Measurements from ENCODE around the gene HEATR5A.
"Not testable (repeated sequence)": the region's sequence is repeated elsewhere in the genome, so short reads cannot be mapped to it uniquely, and the experiment has no call there.

The HEATR5A gene

GRCh38 chr14:31278883-31279282 lies 141.5 kb downstream of the HEATR5A start:
- no peak for DNase-seq

DNA sequence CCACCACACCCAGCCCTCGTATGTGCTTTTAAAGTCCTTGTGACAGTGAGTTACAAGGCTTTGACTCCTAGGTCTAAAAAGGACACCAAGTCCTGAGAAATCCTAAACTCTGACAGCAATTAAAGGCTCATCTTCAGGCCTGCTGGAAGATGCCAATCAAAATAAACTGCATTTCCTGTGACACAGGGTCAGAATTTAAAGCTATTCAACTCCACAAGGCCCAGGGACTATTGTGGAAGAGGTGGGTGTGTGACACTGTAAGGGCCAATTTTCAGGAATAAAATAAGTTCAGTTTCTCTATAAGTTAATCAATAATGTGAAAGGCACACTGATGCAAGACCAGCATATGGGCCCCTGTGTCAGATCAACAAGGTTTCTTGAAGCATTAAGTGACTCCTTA lies 143.3 kb downstream of the HEATR5A start:
- no peak for DNase-seq

DNA sequence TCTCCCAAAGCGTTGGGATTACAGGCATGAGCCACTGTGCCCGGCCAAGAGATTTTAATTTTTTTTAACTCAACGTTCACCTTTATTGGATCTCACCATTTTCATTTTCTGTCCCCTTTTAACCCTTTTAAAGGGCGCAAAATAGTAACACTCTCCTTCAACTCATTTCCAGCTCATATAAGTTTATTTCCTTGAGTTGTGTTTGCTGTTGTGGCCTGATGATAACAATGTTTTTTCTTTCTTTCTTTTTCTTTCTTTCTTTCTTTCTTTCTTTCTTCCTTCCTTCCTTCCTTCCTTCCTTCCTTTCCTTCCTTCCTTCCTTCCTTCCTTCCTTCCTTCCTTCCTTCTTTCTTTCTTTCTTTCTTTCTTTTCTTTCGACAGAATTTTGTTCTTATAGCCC lies 143.9 kb downstream of the HEATR5A start:
- not testable (repeated sequence) for DNase-seq

DNA sequence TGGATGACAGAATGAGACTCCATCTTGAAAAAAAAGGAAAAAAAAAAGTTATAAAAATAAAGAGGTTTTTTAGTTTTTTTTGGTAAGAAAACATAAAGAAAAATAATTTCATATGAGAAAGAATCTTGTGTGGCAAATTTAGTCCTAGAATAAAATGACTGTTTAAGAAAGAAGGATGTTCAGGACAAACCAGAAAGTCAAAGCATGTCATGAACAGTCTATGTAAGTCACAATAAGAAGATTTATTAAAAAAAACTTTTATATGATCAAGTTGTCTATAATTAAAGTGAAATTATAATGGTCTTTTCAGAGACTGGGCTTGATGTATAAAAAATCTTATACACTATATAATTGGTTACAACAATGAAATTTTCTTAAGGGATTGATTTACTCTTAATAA lies 144.6 kb downstream of the HEATR5A start:
- no peak for DNase-seq

DNA sequence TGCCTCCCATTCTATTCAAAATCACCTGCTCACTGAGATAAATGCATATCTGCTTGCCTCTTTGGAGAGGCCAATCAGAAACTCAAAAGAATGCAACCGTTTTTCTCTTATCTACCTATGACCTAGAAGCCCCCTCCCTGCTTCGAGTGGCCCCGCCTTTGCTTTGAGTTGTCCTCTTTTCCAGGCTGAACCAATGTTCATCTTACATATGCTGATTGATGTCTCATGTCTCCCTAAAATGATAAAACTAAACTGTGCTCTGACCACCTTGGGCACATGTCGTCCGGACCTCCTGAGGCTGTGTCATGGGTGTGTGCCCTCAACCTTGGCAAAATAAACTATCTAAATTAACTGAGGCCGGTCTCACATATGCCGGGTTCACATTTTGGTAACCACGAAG lies 148.7 kb downstream of the HEATR5A start:
- DNase-seq: no peak

DNA sequence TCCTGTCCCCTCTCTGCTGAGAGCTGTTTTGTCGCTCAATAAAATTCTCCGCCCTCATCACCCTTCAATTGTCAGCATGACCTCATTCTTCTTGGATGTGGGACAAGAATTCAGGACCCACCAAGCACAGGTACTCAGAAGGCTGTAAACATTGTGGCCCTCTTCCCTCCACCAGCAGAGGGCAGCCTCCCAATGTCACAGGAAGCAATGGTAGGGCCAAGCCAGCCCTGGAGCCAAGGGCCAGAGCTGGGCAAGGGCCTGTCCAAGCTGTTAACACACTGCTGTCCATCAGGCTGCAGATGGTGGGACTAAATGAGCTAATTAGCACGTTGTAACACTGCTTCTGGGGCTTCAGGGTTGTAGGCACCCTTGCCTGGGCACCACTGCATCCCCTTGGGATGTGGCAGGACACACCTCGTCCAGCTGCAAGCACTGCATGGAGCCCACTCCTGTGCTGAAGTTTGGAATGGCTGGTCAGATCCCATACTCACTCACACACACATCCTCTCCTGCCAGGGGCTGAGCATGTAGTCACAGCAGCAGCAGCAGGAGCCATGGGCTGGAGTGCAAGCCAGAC lies 150.1 kb downstream of the HEATR5A start:
- peak; percentile 31 for DNase-seq

DNA sequence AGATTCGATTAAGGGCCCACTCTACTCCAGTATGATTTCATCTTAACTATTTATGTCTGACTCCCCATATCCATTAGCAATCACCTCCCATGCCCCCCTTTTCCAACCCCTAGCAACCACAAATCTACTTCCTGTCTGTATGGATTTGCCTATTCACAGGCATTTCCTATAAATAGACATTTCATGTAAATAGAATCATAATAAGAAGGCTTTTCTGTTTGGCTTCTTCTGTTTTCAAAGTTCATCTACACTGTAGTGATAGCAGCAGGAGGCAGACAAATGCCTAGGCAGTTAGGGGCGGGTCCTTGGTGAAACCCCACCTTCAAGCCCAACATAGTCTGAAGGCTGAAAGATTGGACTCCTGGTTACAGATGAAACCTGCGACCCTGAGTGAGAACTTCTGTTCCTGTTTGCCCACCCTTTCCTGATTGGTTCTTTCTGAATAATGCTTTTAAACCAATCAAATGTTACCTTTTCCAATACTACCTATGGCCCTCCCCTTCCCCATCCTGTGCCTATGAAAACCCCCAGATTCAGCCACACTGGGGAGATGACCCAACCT lies 150.6 kb downstream of the HEATR5A start:
- DNase-seq: no peak

- no peak for DNase-seq
Measured at GRCh38 chr14:31268216-31268615, 152.1 kb downstream of the HEATR5A start.

- DNase-seq: no peak
Measured at GRCh38 chr14:31266437-31267331, 153.7 kb downstream of the HEATR5A start.

GRCh38 chr14:31265701-31266398 lies 154.5 kb downstream of the HEATR5A start:
- DNase-seq: no peak

DNA sequence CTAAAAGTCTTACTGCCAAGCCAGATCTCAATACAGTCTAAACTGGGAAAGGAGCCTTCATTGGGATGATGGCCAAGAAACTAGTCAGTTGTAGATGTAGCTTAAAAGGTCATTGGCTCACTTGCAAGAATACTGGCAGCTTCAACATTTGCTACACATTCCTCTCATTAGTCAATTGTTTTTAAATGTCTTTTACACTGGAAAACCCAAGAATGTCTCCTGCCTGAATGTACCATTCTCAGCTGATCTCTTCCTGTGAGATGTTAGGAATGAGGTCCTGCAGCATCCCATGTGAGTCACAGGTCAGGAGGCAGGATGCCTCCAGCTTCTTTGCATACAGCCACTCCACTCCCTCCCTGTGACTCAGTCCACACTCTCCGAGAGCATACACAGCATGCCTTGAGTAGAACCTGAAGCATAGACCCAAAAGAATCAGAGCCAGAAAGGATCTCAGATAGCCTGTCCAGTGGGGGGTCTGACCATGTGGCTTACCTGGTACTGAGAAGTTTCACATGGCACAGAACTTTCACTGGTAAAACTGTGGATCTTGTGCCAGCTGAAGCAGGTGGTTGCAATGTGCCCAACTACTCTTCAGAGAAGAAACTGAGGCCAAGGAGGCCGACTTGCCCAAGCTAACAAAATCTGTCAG lies 156.7 kb downstream of the HEATR5A start:
- no peak for DNase-seq

DNA sequence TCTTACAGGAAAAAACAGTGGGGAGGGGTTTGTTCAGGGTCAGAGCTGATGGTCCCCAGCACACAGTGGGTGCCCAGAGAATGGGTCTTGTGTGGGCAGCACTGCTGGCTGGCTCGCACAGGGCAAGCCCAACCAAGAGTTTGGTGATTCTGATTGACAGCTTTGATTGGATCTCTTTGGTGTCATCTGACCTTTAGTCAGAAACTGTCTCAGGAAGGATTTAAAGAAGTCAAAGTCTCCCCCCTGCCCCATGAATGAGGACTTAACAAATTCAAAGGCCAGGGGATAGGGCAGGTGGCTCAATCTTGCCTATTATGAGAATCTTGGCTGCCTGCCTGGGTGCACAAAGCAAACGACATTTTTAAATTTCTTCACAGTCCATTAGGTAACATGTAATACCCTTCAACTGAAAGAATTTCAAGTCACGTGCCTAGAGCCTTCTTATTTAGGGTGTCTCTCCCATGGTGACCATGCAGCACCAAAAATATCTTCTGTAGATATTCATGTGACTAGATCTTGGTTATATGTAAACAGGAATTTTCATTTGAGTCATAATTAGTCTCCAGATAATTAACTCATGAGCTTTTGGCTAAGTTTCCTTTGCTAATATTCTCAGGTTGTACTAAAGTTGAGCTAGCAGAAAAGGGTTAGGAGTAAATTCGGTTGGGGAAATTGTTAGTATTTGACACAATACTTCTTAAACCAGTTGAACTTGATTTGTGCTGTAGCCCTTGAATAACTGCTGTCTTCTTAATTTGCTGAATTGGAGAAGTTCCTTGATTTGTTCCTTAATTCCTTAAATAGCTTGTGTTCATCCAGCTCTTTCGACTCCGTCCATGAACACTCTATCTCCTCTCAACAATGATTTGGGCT lies 158.3 kb downstream of the HEATR5A start:
- DNase-seq: no peak

GRCh38 chr14:31261523-31261858 lies 158.9 kb downstream of the HEATR5A start:
- DNase-seq: no peak

- DNase-seq: not testable (repeated sequence)
Measured at GRCh38 chr14:31259040-31259435, 161.3 kb downstream of the HEATR5A start.

DNA sequence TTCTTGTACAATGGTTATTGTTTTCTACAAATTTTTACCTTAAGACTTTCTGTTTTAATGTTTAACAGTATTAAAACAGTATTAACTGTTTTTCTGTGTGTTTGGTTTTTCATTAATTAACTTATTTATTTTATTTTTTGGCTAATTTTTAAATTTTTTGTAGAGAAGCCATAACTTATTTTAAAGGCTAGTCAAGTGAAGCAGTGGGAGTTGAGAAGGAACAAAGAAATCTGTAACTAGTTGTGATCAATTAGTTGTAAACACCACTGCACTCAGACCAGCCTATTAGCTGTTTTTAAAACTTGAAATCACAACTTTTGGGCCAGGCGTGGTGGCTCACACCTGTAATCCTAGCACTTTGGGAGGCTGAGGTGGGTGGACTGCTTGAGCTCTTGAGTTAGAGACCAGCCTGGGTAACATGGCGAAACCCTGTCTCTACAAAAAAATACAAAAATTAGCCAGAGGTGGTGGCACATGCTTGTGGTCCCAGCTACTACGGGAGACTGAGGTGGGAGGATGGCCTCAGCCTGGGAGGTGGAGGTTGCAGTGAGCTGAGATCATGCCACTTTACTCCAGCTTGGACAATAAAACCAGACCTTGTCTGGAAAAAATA lies 161.8 kb downstream of the HEATR5A start:
- no peak for DNase-seq

DNA sequence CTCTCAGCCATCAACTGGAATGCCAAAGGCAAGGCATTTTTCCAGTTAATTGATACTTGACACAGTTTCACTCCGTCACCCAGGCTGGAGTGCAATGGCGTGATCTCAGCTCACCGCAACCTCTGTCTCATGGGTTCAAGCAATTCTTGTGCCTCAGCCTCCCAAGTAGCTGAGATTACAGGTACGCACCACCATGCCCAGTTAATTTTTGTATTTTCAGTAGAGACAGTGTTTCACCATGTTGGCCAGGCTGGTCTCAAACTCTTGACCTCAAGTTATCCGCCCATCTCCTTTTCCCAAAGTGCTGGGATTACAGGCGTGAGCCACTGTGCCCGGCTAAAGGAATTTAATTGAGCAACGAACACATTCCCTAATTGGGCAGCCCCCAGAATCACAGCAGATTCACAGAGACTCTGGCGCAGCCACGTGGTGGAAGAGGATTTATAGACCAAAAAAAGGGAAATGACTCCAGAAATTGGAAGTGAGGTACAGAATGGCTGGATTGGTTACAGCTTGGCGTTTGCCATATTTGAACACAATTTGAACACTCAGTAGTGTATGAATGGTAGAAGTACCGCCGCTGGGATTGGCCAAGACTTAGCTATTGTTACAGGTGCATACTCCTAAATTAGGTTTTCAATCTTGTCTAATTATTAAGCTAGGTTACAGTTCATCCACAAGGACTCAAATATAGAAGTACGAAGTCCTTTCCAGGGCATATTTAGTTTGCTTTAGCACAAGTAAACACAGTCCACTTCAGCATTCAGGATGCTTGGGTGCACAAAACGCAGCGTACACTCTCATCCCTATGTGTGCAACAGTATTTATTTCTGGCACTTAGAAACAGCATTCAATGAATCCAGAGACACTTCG lies 162.6 kb downstream of the HEATR5A start:
- DNase-seq: not testable (repeated sequence)

DNA sequence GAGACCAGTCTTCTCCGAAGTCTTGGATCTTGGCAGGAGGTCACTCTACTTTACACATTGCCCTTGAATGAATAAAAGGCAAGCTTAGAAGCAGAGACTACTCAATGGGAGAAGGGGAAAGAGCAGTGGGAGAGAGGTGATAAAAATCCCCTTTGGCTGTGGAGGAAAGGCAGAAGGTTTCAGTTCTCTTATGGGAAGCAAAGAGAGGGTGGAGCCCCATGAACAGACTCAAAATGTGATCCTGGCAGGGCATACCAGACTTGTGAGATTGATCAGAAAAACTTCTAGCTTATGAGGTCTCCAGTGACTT lies 163.2 kb downstream of the HEATR5A start:
- no peak for DNase-seq

GRCh38 chr14:31256534-31257243 lies 163.7 kb downstream of the HEATR5A start:
- no peak for DNase-seq

GRCh38 chr14:31255918-31256317 lies 164.4 kb downstream of the HEATR5A start:
- DNase-seq: not testable (repeated sequence)

DNA sequence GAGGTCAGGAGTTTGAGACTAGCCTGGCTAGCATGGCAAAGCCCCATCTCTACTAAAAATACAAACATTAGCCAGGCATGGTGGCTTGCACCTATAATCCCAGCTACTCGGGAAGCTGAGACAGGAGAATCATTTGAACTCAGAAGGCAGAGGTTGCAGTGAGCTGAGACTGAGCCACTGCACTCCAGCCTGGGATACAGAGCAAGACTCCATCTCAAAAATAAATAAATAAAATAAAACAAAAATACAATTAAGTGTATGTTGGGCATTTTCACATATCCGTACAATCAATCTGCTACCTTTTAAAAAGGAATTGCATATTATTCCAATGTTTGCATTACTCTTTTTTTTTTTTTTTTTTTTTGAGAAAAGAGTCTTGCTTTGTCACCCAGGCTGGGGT lies 165.1 kb downstream of the HEATR5A start:
- no peak for DNase-seq
